ENCODE measurements around the gene MBNL3. TPM values are rescaled to one million over a fixed set of nuclear protein-coding genes. Genes with fewer than 3 reads are reported as not detected.
A peak's percentile ranks its signal among the peaks of the same experiment; 100 is the strongest.

The MBNL3 gene
- total RNA-seq, 1 experiment from 2014 or later = 2.6 TPM

DNA sequence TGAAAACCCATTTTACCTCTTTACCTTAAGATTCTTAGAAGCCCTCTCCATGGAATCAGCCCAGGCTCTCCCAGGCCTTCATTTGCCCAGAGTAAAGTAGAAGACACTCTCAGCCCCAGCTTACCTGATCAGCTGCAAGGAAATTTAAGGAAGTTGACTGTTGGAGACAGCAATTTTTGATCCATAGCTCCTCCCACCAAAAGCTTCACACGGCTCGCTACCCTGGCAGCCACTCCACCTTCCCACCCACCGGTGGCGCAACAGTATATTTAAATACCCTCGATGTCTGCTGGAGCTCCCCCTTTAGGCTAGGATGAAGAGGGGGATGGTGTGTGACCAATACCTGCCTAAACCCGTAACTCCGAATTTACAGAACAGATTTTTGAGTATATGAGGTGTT lies 75.4 kb downstream of the MBNL3 start:
- peak overlapping the region; percentile 44 to 77 for H3K4me3 Mint-ChIP-seq
- H3K56ac ChIP-seq (ENCODE audit: insufficient read length, low read depth, low read length) = no peak overlapping the region
- no peak overlapping the region for H3K14ac ChIP-seq (ENCODE audit: insufficient read depth, low read length)
- H3K9me3 Mint-ChIP-seq = no peaks in the 10 kb centered on the region; a peak in 2 of 5 replicates
- H3K27me3 ChIP-seq (ENCODE audit: insufficient read depth, low read length) = peaks cover 4% of the 10 kb centered on the region; the same call in 1 of the 2 replicates
- peak overlapping the region in 1 of 3 experiments; percentile 81; a peak in 2 of 7 replicates for H3K27ac Mint-ChIP-seq
- no peaks in the 10 kb centered on the region for H3K79me1 ChIP-seq (ENCODE audit: insufficient read depth, low read depth, low read length, poor library complexity, severe bottlenecking)
- peaks cover 2% of the 10 kb centered on the region for H3K23me2 ChIP-seq (ENCODE audit: insufficient read length, low read depth, low read length, poor library complexity, severe bottlenecking)
- H4K20me1 ChIP-seq (ENCODE audit: control insufficient read depth, insufficient read depth, insufficient read length) = no peaks in the 10 kb centered on the region
- H2AFZ ChIP-seq (ENCODE audit: low read length) = no peak overlapping the region
- H2BK12ac ChIP-seq (ENCODE audit: insufficient read length, low read depth, low read length) = no peak overlapping the region
- no peak overlapping the region for H3K9ac ChIP-seq (ENCODE audit: extremely low read depth, insufficient read length, low read length)
- no peak overlapping the region for H2BK20ac ChIP-seq (ENCODE audit: low read depth, low read length, poor library complexity, severe bottlenecking)
- H3K27me3 Mint-ChIP-seq (ENCODE audit: low read depth) = peaks cover 49% of the 10 kb centered on the region
- H3K4me2 ChIP-seq (ENCODE audit: insufficient read depth, insufficient read length, low read length) = peak overlapping the region; percentile 22
- H3K79me2 ChIP-seq (ENCODE audit: insufficient read depth, low read length) = no peaks in the 10 kb centered on the region
- no peaks in the 10 kb centered on the region for H3K9me3 ChIP-seq (ENCODE audit: control insufficient read depth, low read depth, low read length)
- H2BK5ac ChIP-seq (ENCODE audit: insufficient read length, low read length) = no peak overlapping the region
- H3K18ac ChIP-seq (ENCODE audit: insufficient read length, low read depth, low read length) = no peak overlapping the region
- no peak overlapping the region for H2AK5ac ChIP-seq (ENCODE audit: insufficient read length, low read length)
- TF ChIP-seq, protein P1, sequence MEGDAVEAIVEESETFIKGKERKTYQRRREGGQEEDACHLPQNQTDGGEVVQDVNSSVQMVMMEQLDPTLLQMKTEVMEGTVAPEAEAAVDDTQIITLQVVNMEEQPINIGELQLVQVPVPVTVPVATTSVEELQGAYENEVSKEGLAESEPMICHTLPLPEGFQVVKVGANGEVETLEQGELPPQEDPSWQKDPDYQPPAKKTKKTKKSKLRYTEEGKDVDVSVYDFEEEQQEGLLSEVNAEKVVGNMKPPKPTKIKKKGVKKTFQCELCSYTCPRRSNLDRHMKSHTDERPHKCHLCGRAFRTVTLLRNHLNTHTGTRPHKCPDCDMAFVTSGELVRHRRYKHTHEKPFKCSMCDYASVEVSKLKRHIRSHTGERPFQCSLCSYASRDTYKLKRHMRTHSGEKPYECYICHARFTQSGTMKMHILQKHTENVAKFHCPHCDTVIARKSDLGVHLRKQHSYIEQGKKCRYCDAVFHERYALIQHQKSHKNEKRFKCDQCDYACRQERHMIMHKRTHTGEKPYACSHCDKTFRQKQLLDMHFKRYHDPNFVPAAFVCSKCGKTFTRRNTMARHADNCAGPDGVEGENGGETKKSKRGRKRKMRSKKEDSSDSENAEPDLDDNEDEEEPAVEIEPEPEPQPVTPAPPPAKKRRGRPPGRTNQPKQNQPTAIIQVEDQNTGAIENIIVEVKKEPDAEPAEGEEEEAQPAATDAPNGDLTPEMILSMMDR (conservative IDR thresholded peaks at IDR 0.05) = peak; percentile 74
- H4K5ac ChIP-seq (ENCODE audit: insufficient read length, low read depth, low read length) = no peak overlapping the region
- H3K4me1 ChIP-seq (ENCODE audit: insufficient read depth, low read length) = peaks cover 20% of the 10 kb centered on the region
- H4K8ac ChIP-seq (replicated peaks; ENCODE audit: insufficient read length, low read depth, low read length) = no peak overlapping the region
- peak; percentile 71 for DNase-seq
- H3T11ph ChIP-seq (ENCODE audit: low read length) = no peak overlapping the region
- H3K4ac ChIP-seq (ENCODE audit: low read depth, low read length) = no peak overlapping the region
- WGBS (ENCODE audit: extremely low coverage, insufficient read length, low lambda C conversion rate) = no CpG with 5 or more reads among the region's 7 CpGs
- H3K27ac ChIP-seq (ENCODE audit: insufficient read length, low read depth, low read length) = no peak overlapping the region
- H2BK120ac ChIP-seq (ENCODE audit: low read depth, low read length, poor library complexity, severe bottlenecking) = no peak overlapping the region
- H4K91ac ChIP-seq (ENCODE audit: insufficient read length, low read depth, low read length) = no peak overlapping the region
- no peak overlapping the region for H2BK15ac ChIP-seq (ENCODE audit: low read depth, low read length)
- peaks cover 61 to 63% of the 10 kb centered on the region in 2 experiments for H3K4me1 Mint-ChIP-seq
- no peak overlapping the region for H3K23ac ChIP-seq (ENCODE audit: insufficient read length, low read depth, low read length)
- H3K36me3 Mint-ChIP-seq (ENCODE audit: insufficient read depth in 1 of 3, low read depth in 3 of 3) = no peaks in the 10 kb centered on the region
